Naive thymus-derived CD4-positive, alpha-beta T cell (primary cell): Measurements from ENCODE around the gene TTC21A. TPM values are rescaled to one million over a fixed set of nuclear protein-coding genes. Genes with fewer than 3 reads are reported as not detected.

Source experiments
- ATAC-seq: fragments of 150-1000 bp; cut with Tn5 transposase; 2 replicates; pipeline ENCODE4 v1.10.0; 2021; ENCODE audit warnings: mild to moderate bottlenecking, moderate library complexity
- CTCF ChIA-PET: fragments of 350-600 bp; sonication (Branson Sonifier 250); formaldehyde crosslinking; loops from one replicate; lab custom pipeline; 2021; ENCODE audit warnings: antibody characterized with exemption; lab: Charles Lee
- POLR2A ChIA-PET: fragments of 350-600 bp; sonication (Branson Sonifier 250); formaldehyde crosslinking; loops from one replicate; lab custom pipeline; 2021; ENCODE audit warnings: antibody characterized with exemption, inconsistent platforms; lab: Charles Lee
- DNase-seq, 9 donors: peaks; one replicate each; pipeline versions ENCODE4 v3.0.0 to v3.0.0-alpha.2; 2020 to 2022; ENCODE audit warnings: mixed read lengths in 1 of 9
- H3K27ac ChIP-seq: one replicate; pipeline ENCODE4 v1.7.0; 2013; ENCODE audit warnings: mild to moderate bottlenecking, low read depth, low read length, moderate library complexity
- H3K27me3 ChIP-seq, 2 donors: one replicate each; pipeline ENCODE4 v1.7.0; 2013; ENCODE audit warnings: low read length in 2 of 2, mild to moderate bottlenecking in 2 of 2, moderate library complexity in 2 of 2; ENCODE audit not compliant: control insufficient read depth in 2 of 2, insufficient read depth in 2 of 2
- H3K36me3 ChIP-seq, 3 experiments: 1 replicate in 2 of 3; 2 replicates in 1 of 3; pipeline ENCODE4 v1.7.0; 2013; ENCODE audit warnings: low read length in 3 of 3, mild to moderate bottlenecking in 3 of 3, moderate library complexity in 1 of 3; ENCODE audit not compliant: insufficient read depth in 3 of 3, control insufficient read depth in 2 of 3
- H3K4me1 ChIP-seq, 2 donors: one replicate each; pipeline ENCODE4 v1.7.0; 2013; ENCODE audit warnings: low read length in 2 of 2, mild to moderate bottlenecking in 2 of 2, moderate library complexity in 1 of 2; ENCODE audit not compliant: control insufficient read depth in 2 of 2, insufficient read depth in 2 of 2
- H3K4me3 ChIP-seq: 2 replicates; pipeline ENCODE4 v1.7.0; 2013; ENCODE audit warnings: mild to moderate bottlenecking, low read length
- H3K9me3 ChIP-seq, 3 experiments: 1 replicate in 2 of 3; 2 replicates in 1 of 3; pipeline ENCODE4 v1.7.0; 2013; ENCODE audit warnings: low read length in 3 of 3; ENCODE audit not compliant: control insufficient read depth in 2 of 3
- H3K27ac Mint-ChIP-seq, 9 donors: one replicate each; pipeline ENCODE4 v1.8.0; 2020 to 2022; ENCODE audit warnings: mixed read lengths in 9 of 9, mild to moderate bottlenecking in 8 of 9, moderate library complexity in 5 of 9, inconsistent platforms in 2 of 9
- H3K27me3 Mint-ChIP-seq, 5 donors: one replicate each; pipeline ENCODE4 v1.8.0; 2021 to 2022; ENCODE audit warnings: mixed read lengths in 5 of 5, mild to moderate bottlenecking in 1 of 5
- H3K36me3 Mint-ChIP-seq, 5 donors: one replicate each; pipeline ENCODE4 v1.8.0; 2020 to 2022; ENCODE audit warnings: mixed read lengths in 5 of 5, mild to moderate bottlenecking in 3 of 5, inconsistent platforms in 1 of 5
- H3K4me1 Mint-ChIP-seq, 7 donors: one replicate each; pipeline ENCODE4 v1.8.0; 2020 to 2022; ENCODE audit warnings: mixed read lengths in 7 of 7, mild to moderate bottlenecking in 3 of 7, inconsistent platforms in 1 of 7
- H3K4me3 Mint-ChIP-seq, 10 donors: one replicate each; pipeline ENCODE4 v1.8.0; 2020 to 2022; ENCODE audit warnings: mild to moderate bottlenecking in 10 of 10, mixed read lengths in 10 of 10, moderate library complexity in 6 of 10, inconsistent platforms in 2 of 10
- H3K9me3 Mint-ChIP-seq, 11 donors: one replicate each; pipeline ENCODE4 v1.8.0; 2020 to 2022; ENCODE audit warnings: mixed read lengths in 11 of 11, mild to moderate bottlenecking in 4 of 11, inconsistent platforms in 1 of 11, moderate library complexity in 1 of 11
- intact Hi-C, 2 donors: fragments of 100-400 bp; cut with micrococcal nuclease; formaldehyde crosslinking; loops; one replicate each; pipeline ENCODE4 v1.15.1; 2023
- polyA plus RNA-seq, 2 donors: library from polyadenylated mRNA; unstranded; fragments of 300-500 nt; fragmentation: Illumina TruSeq; gene quantifications; one replicate each; pipeline ENCODE4 v1.2.3, GENCODE V29; 2021
- total RNA-seq, 6 experiments: library from RNA in 5 of 6; stranded (reverse) in 5 of 6; gene quantifications; 1 replicate in 5 of 6; 2 replicates in 1 of 6; pipeline ENCODE4 v1.2.3 and lab custom pipeline; 2021 to 2026

Gene TTC21A
- total and polyA plus RNA-seq, 7 experiments from 2014 or later: 0.37 to 9.7 (median 4.8) TPM

DNA sequence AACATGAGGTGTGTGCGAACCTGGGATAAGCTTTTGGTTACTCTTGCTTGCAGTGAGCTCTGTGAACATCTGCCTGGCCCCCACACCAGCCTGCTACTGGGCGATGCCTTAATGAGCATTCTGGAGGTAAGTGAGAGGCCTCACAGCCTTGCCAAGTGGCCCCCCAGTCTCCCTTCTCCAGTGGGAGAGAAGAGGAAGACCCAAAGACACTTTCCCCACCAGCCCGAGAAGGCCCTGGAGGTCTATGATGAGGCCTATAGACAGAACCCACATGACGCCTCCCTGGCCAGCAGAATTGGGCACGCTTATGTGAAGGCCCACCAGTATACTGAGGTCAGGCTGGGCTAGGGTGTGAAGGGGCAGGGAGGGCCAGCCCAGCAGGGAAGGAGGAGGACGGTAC, 22.5 kb downstream of the TTC21A start:
- Histone ChIP-seq H3K4me1 (peaks cover 12 to 14% of the 10 kb centered on the region in 2 donors), H3K27me3 (no peaks in the 10 kb centered on the region), H3K27ac (no peak overlapping the region), H3K9me3 (no peaks in the 10 kb centered on the region), H3K36me3 (no peaks in the 10 kb centered on the region), H3K4me3 (no peak overlapping the region)
- no peak for ATAC-seq
- H3K27me3 Mint-ChIP-seq: no peaks in the 10 kb centered on the region
- H3K4me3 Mint-ChIP-seq: no peak overlapping the region
- H3K27ac Mint-ChIP-seq: peak overlapping the region in 1 of 9 donors; percentile 2
- H3K36me3 Mint-ChIP-seq: peaks cover 0 to 3% (median 0%) of the 10 kb centered on the region in 5 donors
- intact Hi-C loops: no loop called here
- peaks cover 18 to 44% (median 24%) of the 10 kb centered on the region in 7 donors for H3K4me1 Mint-ChIP-seq
- ChIA-PET POLR2A (no interaction called here), CTCF (interaction anchor here (0.7 to 2.2 kb wide), 5 partner anchors 12 to 162 kb away, joined by 3 to 8 read pairs (median 5); no protein-coding TSS in a partner anchor)
- H3K9me3 Mint-ChIP-seq: no peaks in the 10 kb centered on the region
- no peak for DNase-seq

DNA sequence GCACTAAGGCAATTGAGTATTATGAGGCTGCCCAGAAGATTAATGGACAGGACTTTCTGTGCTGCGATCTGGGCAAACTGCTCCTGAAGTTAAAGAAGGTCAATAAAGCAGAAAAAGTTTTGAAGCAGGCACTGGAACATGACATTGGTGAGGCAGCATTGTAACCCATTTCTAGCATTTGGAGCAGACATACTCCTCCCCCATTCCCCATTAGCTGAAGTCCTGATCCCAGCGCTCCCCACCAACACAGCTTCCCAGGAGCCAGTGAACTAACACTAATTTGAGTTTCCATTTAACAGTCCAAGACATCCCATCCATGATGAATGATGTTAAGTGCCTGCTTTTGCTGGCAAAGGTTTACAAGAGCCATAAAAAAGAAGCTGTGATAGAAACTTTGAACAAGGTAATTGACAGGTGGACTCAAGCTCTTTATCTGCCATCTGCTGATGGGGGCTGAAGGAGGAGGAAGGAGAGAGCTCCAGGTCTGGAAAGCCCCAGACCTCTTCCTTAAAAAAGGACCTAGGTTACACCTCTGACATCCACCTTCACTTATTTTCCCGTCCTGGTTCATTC, 23.3 kb downstream of the TTC21A start:
- H3K27me3 Mint-ChIP-seq: no peaks in the 10 kb centered on the region
- Histone ChIP-seq H3K27me3 (no peaks in the 10 kb centered on the region), H3K4me3 (no peak overlapping the region), H3K36me3 (no peaks in the 10 kb centered on the region), H3K27ac (no peak overlapping the region), H3K4me1 (peaks cover 12 to 14% of the 10 kb centered on the region in 2 donors), H3K9me3 (no peaks in the 10 kb centered on the region)
- H3K36me3 Mint-ChIP-seq: peaks cover 0 to 3% (median 0%) of the 10 kb centered on the region in 5 donors
- DNase-seq (no peak), ATAC-seq (no peak)
- no peaks in the 10 kb centered on the region for H3K9me3 Mint-ChIP-seq
- POLR2A ChIA-PET: interaction anchor here (0.5 kb wide), 1 partner anchor 15 kb away, joined by 3 read pairs; no protein-coding TSS in a partner anchor
- peak overlapping the region in 2 of 9 donors; percentile 29 to 39 for H3K27ac Mint-ChIP-seq
- intact Hi-C loops: no loop called here
- H3K4me3 Mint-ChIP-seq: no peak overlapping the region
- CTCF ChIA-PET: interaction anchor here (0.6 to 2.2 kb wide), 5 partner anchors 11 to 161 kb away, joined by 3 to 8 read pairs (median 4); no protein-coding TSS in a partner anchor
- H3K4me1 Mint-ChIP-seq: peaks cover 18 to 44% (median 24%) of the 10 kb centered on the region in 7 donors

GRCh38 chr3:39132096-39133092, 24.9 kb downstream of the TTC21A start:
- H3K36me3 Mint-ChIP-seq: peaks cover 0 to 3% (median 0%) of the 10 kb centered on the region in 5 donors
- ChIA-PET CTCF (interaction anchor here (1.1 kb wide), 1 partner anchor 160 kb away, joined by 4 read pairs; no protein-coding TSS in a partner anchor), POLR2A (no interaction called here)
- H3K4me3 ChIP-seq: no peak overlapping the region
- H3K27me3 ChIP-seq: no peaks in the 10 kb centered on the region
- DNase-seq (no peak), ATAC-seq (no peak)
- no peaks in the 10 kb centered on the region for H3K9me3 ChIP-seq
- H3K9me3 Mint-ChIP-seq: no peaks in the 10 kb centered on the region
- H3K4me1 Mint-ChIP-seq: peaks cover 9 to 33% (median 12%) of the 10 kb centered on the region in 7 donors
- H3K4me3 Mint-ChIP-seq: peak overlapping the region in 1 of 10 donors; percentile 11
- intact Hi-C loops: no loop called here
- H3K36me3 ChIP-seq: no peaks in the 10 kb centered on the region
- H3K4me1 ChIP-seq: peaks cover 10 to 11% of the 10 kb centered on the region in 2 donors
- H3K27ac ChIP-seq: no peak overlapping the region
- no peaks in the 10 kb centered on the region for H3K27me3 Mint-ChIP-seq
- peak overlapping the region in 3 of 9 donors; percentile 34 to 71 (median 71) for H3K27ac Mint-ChIP-seq

DNA sequence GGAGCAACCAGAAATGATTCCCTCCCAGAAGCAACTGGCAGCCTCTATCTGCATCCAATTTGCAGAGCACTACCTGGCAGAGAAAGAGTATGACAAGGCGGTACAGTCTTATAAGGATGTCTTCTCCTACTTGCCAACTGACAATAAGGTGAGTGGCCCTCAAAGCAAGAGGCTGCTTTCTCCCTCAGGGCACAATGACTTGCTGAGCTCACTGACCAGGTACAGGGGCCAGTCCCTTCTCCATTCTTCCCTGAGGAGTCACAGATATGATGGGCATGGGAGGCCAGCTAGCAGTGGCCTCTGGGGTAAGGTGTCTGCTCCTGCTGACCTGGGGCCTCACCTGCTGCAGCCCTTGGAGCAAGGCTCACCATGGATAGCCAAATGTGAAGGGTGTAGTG, 25.6 kb downstream of the TTC21A start:
- ChIA-PET POLR2A (no interaction called here), CTCF (no interaction called here)
- no peak overlapping the region for H3K4me3 Mint-ChIP-seq
- H3K9me3 Mint-ChIP-seq: no peaks in the 10 kb centered on the region
- intact Hi-C loops: no loop called here
- H3K36me3 ChIP-seq: no peaks in the 10 kb centered on the region
- peaks cover 2 to 26% (median 8%) of the 10 kb centered on the region in 7 donors for H3K4me1 Mint-ChIP-seq
- H3K9me3 ChIP-seq: no peaks in the 10 kb centered on the region
- DNase-seq (no peak), ATAC-seq (no peak)
- H3K27me3 ChIP-seq: no peaks in the 10 kb centered on the region
- peak overlapping the region in 2 of 9 donors; percentile 34 to 71 for H3K27ac Mint-ChIP-seq
- H3K27me3 Mint-ChIP-seq: no peaks in the 10 kb centered on the region
- no peak overlapping the region for H3K27ac ChIP-seq
- no peak overlapping the region for H3K4me3 ChIP-seq
- peaks cover 0 to 8% (median 4%) of the 10 kb centered on the region in 5 donors for H3K36me3 Mint-ChIP-seq
- peaks cover 4 to 5% of the 10 kb centered on the region in 2 donors for H3K4me1 ChIP-seq

GRCh38 chr3:39133822-39134221, 26.3 kb downstream of the TTC21A start:
- H3K4me3 Mint-ChIP-seq: no peak overlapping the region
- H3K9me3 Mint-ChIP-seq: no peaks in the 10 kb centered on the region
- Histone ChIP-seq H3K4me1 (no peaks in the 10 kb centered on the region), H3K36me3 (no peaks in the 10 kb centered on the region), H3K4me3 (no peak overlapping the region), H3K27me3 (no peaks in the 10 kb centered on the region), H3K27ac (no peak overlapping the region), H3K9me3 (no peaks in the 10 kb centered on the region)
- H3K27me3 Mint-ChIP-seq: no peaks in the 10 kb centered on the region
- ATAC-seq (no peak), DNase-seq (no peak)
- H3K36me3 Mint-ChIP-seq: peaks cover 0 to 8% (median 4%) of the 10 kb centered on the region in 5 donors
- POLR2A ChIA-PET: interaction anchor here (0.7 kb wide), 1 partner anchor 1984 kb away, joined by 3 read pairs; no protein-coding TSS in a partner anchor
- CTCF ChIA-PET: no interaction called here
- H3K4me1 Mint-ChIP-seq: peaks cover 0 to 24% (median 3%) of the 10 kb centered on the region in 7 donors
- peak overlapping the region in 2 of 9 donors; percentile 41 to 64 for H3K27ac Mint-ChIP-seq
- intact Hi-C loops: no loop called here

DNA sequence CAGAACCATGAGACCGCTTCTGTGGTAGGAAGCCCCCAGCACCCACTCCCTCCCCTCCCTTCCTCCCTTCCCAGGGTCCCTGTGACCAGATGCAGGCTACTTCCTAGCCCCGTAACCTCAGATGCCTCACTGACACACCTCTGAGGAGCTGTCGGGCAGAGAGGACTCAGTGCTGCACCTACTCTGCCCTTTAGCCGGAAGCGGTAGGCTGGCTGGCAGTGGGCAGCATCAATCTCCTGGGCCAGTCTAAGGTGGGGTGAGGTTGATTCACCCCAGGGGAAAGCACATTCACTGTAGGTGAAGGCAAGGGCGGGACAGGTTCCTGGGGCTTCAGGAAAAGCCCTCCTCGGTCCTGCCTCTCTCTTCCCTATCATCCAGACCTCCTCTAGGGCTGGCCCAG, 26.8 kb downstream of the TTC21A start:
- intact Hi-C loops: no loop called here
- no peak overlapping the region for H3K4me3 Mint-ChIP-seq
- H3K27me3 Mint-ChIP-seq: no peaks in the 10 kb centered on the region
- H3K27ac ChIP-seq: no peak overlapping the region
- peak overlapping the region in 1 of 9 donors; percentile 41 for H3K27ac Mint-ChIP-seq
- ATAC-seq (no peak), DNase-seq (no peak)
- ChIA-PET CTCF (no interaction called here), POLR2A (interaction anchor here (0.7 kb wide), 1 partner anchor 1983 kb away, joined by 3 read pairs; no protein-coding TSS in a partner anchor)
- peaks cover 0 to 26% (median 3%) of the 10 kb centered on the region in 7 donors for H3K4me1 Mint-ChIP-seq
- H3K4me1 ChIP-seq: no peaks in the 10 kb centered on the region
- H3K4me3 ChIP-seq: no peak overlapping the region
- H3K9me3 Mint-ChIP-seq: no peaks in the 10 kb centered on the region
- H3K9me3 ChIP-seq: no peaks in the 10 kb centered on the region
- no peaks in the 10 kb centered on the region for H3K36me3 ChIP-seq
- no peaks in the 10 kb centered on the region for H3K27me3 ChIP-seq
- H3K36me3 Mint-ChIP-seq: peaks cover 0 to 8% (median 4%) of the 10 kb centered on the region in 5 donors
